Nephron progenitor cell (in vitro differentiated cells): ENCODE measurements around the gene MRGPRX1.

ENCODE experiments used
- DNase-seq: peaks from one replicate; pipeline ENCODE4 v3.0.0; 2021
- H3K27ac Mint-ChIP-seq: 2 replicates; pipeline ENCODE4 v1.8.0; 2021; ENCODE audit warnings: mild to moderate bottlenecking, moderate library complexity, mixed read lengths
- H3K27me3 Mint-ChIP-seq: 2 replicates; pipeline ENCODE4 v1.8.0; 2021; ENCODE audit warnings: mild to moderate bottlenecking, low read depth, mixed read lengths; ENCODE audit not compliant: poor library complexity
- H3K36me3 Mint-ChIP-seq: 2 replicates; pipeline ENCODE4 v1.8.0; 2021; ENCODE audit warnings: low read depth, mixed read lengths
- H3K4me1 Mint-ChIP-seq: 2 replicates; pipeline ENCODE4 v1.8.0; 2021; ENCODE audit warnings: mixed read lengths
- H3K4me3 Mint-ChIP-seq: 2 replicates; pipeline ENCODE4 v1.8.0; 2021; ENCODE audit warnings: mild to moderate bottlenecking, moderate library complexity, mixed read lengths
- H3K9me3 Mint-ChIP-seq: 2 replicates; pipeline ENCODE4 v1.8.0; 2021; ENCODE audit warnings: mild to moderate bottlenecking, moderate library complexity, mixed read lengths
- CTCF ChIP-seq: fragments of 200-600 bp; sonication (generic); IDR thresholded peaks from 2 replicates; pipeline ENCODE4 v1.5.0; 2021; ENCODE audit warnings: antibody characterized with exemption

Gene MRGPRX1

DNA sequence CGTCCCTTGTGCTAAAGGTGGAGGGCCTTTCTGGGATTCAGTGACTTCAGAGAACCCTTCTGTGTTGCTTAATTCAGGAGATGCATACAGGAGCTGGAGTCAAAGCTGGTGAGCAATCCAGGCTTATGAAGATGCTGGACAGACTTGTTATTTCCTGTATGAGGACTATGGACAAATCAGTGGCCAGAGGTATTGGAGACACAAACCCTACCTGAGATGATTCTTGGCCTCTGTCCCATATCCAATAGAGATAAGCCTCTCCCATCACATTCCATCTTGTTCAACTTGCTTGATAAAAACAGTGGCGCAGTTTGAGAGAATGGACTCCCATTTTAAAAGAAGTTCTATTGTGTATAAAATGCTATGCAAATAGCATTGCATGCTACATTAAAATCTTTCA lies at the start of gene MRGPRX1:
TSS of gene MRGPRX1 (minus strand) at position 101 of the 400 bp plus-strand sequence. CDS start 4,630 bp downstream, outside the sequence.
- TF ChIP-seq CTCF, result no peak
- peaks cover 11% of the 10 kb centered on the region for H3K27me3 Mint-ChIP-seq
- H3K36me3 Mint-ChIP-seq, result no peaks in the 10 kb centered on the region
- no peak within 1 kb of the TSS for H3K4me3 Mint-ChIP-seq
- no peaks in the 10 kb centered on the region for H3K9me3 Mint-ChIP-seq
- no peaks in the 10 kb centered on the region for H3K4me1 Mint-ChIP-seq
- DNase-seq, result no peak
- no peak within 1 kb of the TSS for H3K27ac Mint-ChIP-seq

GRCh38 chr11:18987454-18988231 lies 48.4 kb upstream of the MRGPRX1 start:
- no peak overlapping the region for H3K27ac Mint-ChIP-seq
- peaks cover 22% of the 10 kb centered on the region for H3K27me3 Mint-ChIP-seq
- no peak for TF ChIP-seq CTCF
- H3K36me3 Mint-ChIP-seq, result no peaks in the 10 kb centered on the region
- DNase-seq, result no peak
- H3K4me3 Mint-ChIP-seq, result no peak overlapping the region
- no peaks in the 10 kb centered on the region for H3K4me1 Mint-ChIP-seq
- H3K9me3 Mint-ChIP-seq, result peaks cover 5% of the 10 kb centered on the region

GRCh38 chr11:18986744-18987143 lies 47.5 kb upstream of the MRGPRX1 start:
- Mint-ChIP-seq H3K27me3 (peaks cover 14% of the 10 kb centered on the region), H3K4me1 (no peaks in the 10 kb centered on the region), H3K36me3 (no peaks in the 10 kb centered on the region), H3K4me3 (no peak overlapping the region), H3K9me3 (peaks cover 5% of the 10 kb centered on the region), H3K27ac (no peak overlapping the region)
- no peak for DNase-seq
- no peak for TF ChIP-seq CTCF

- Mint-ChIP-seq H3K9me3 (peaks cover 16% of the 10 kb centered on the region), H3K27ac (no peak overlapping the region), H3K4me3 (no peak overlapping the region), H3K4me1 (no peaks in the 10 kb centered on the region), H3K27me3 (peaks cover 20% of the 10 kb centered on the region), H3K36me3 (no peaks in the 10 kb centered on the region)
- DNase-seq, result no peak
- no peak for TF ChIP-seq CTCF
Observed at GRCh38 chr11:18981897-18982296, 42.7 kb upstream of the MRGPRX1 start.

- no peaks in the 10 kb centered on the region for H3K4me1 Mint-ChIP-seq
- no peak for DNase-seq
- H3K4me3 Mint-ChIP-seq, result no peak overlapping the region
- H3K36me3 Mint-ChIP-seq, result no peaks in the 10 kb centered on the region
- no peak for TF ChIP-seq CTCF
- H3K9me3 Mint-ChIP-seq, result peaks cover 8% of the 10 kb centered on the region
- H3K27ac Mint-ChIP-seq, result no peak overlapping the region
- peaks cover 16% of the 10 kb centered on the region for H3K27me3 Mint-ChIP-seq
Observed at GRCh38 chr11:18974192-18974591, 35.0 kb upstream of the MRGPRX1 start.

GRCh38 chr11:18972336-18972735 lies 33.1 kb upstream of the MRGPRX1 start:
- DNase-seq, result no peak
- H3K27ac Mint-ChIP-seq, result no peak overlapping the region
- H3K4me1 Mint-ChIP-seq, result no peaks in the 10 kb centered on the region
- no peaks in the 10 kb centered on the region for H3K36me3 Mint-ChIP-seq
- TF ChIP-seq CTCF, result no peak
- no peaks in the 10 kb centered on the region for H3K9me3 Mint-ChIP-seq
- peaks cover 18% of the 10 kb centered on the region for H3K27me3 Mint-ChIP-seq
- no peak overlapping the region for H3K4me3 Mint-ChIP-seq
